ENCODE results near the gene JOSD1. TPM values are rescaled to one million over a fixed set of nuclear protein-coding genes. Genes with fewer than 3 reads are reported as not detected.

The JOSD1 gene
- polyA plus RNA-seq, 3 donors, result 7.1 to 83.5 (median 7.2) TPM

GRCh38 chr22:38734421-38735100, 33.8 kb upstream of the JOSD1 start:
- H3K79me2 ChIP-seq (ENCODE audit: insufficient read depth, low read length), result peaks cover 11% of the 10 kb centered on the region
- no peaks in the 10 kb centered on the region for H3K9me3 ChIP-seq (replicated peaks in 1 of 2; ENCODE audit: control insufficient read depth in 1 of 2, insufficient read depth in 1 of 2, low read length in 2 of 2)
- no peaks in the 10 kb centered on the region for H3K27me3 ChIP-seq (ENCODE audit: control insufficient read depth in 2 of 2, insufficient read depth in 2 of 2, low read length in 2 of 2)
- H3K9me3 Mint-ChIP-seq, result no peaks in the 10 kb centered on the region
- peak overlapping the region; percentile 29 to 45 for H3K27ac ChIP-seq (ENCODE audit: low read depth in 1 of 2, low read length in 2 of 2)
- no peak overlapping the region for H3K4me2 ChIP-seq (replicated peaks; ENCODE audit: extremely low read depth, low read length, poor library complexity, severe bottlenecking)
- peaks cover 77 to 91% of the 10 kb centered on the region in 2 donors for H3K36me3 ChIP-seq (replicated peaks in 1 of 2; ENCODE audit: control insufficient read depth in 1 of 2, insufficient read depth in 2 of 2, low read length in 2 of 2)
- H3K27ac Mint-ChIP-seq, result peak overlapping the region in 6 of 7 donors; percentile 58 to 80 (median 68)
- intact Hi-C loops (cut with micrococcal nuclease), result no loop called here
- H2AFZ ChIP-seq (ENCODE audit: insufficient read depth, low read depth, low read length, poor library complexity, severe bottlenecking), result no peak overlapping the region
- TF ChIP-seq CTCF (IDR thresholded peaks at IDR 0.05), result no peak
- H3K36me3 Mint-ChIP-seq, result peaks cover 72 to 87% of the 10 kb centered on the region in 2 donors
- peaks cover 100% of the 10 kb centered on the region for H4K20me1 ChIP-seq (ENCODE audit: insufficient read depth, low read length)
- peaks cover 0 to 3% (median 0%) of the 10 kb centered on the region in 3 donors for H3K27me3 Mint-ChIP-seq (ENCODE audit: low read depth in 3 of 3)
- H3K4me1 Mint-ChIP-seq, result peaks cover 8% of the 10 kb centered on the region
- DNase-seq, result no peak
- no peak overlapping the region for H3K4me3 ChIP-seq (replicated peaks in 1 of 3; ENCODE audit: low read depth in 2 of 3, low read length in 3 of 3)
- no peak overlapping the region for H3K9ac ChIP-seq (ENCODE audit: insufficient read depth, low read length, poor library complexity, severe bottlenecking)
- no peaks in the 10 kb centered on the region for H3K4me1 ChIP-seq (ENCODE audit: control insufficient read depth in 1 of 2, insufficient read depth in 2 of 2, low read length in 2 of 2)
- WGBS (ENCODE audit: insufficient coverage), result 88% methylated on average over 11 of the region's 13 CpGs
- no peak overlapping the region for H3K4me3 Mint-ChIP-seq

- no peak overlapping the region for H3K4me3 ChIP-seq (replicated peaks in 1 of 3; ENCODE audit: low read depth in 2 of 3, low read length in 3 of 3)
- 66% methylated on average over 7 of the region's 8 CpGs for WGBS (ENCODE audit: insufficient coverage)
- H3K4me1 ChIP-seq (ENCODE audit: control insufficient read depth in 1 of 2, insufficient read depth in 2 of 2, low read length in 2 of 2), result no peaks in the 10 kb centered on the region
- no peaks in the 10 kb centered on the region for H3K27me3 ChIP-seq (ENCODE audit: control insufficient read depth in 2 of 2, insufficient read depth in 2 of 2, low read length in 2 of 2)
- H3K4me2 ChIP-seq (replicated peaks; ENCODE audit: extremely low read depth, low read length, poor library complexity, severe bottlenecking), result no peak overlapping the region
- no peak overlapping the region for H2AFZ ChIP-seq (ENCODE audit: insufficient read depth, low read depth, low read length, poor library complexity, severe bottlenecking)
- Mint-ChIP-seq H3K4me1 (peaks cover 8% of the 10 kb centered on the region), H3K4me3 (no peak overlapping the region), H3K27ac (peak overlapping the region in 6 of 7 donors; percentile 64 to 88 (median 68)), H3K27me3 (ENCODE audit: low read depth in 3 of 3) (peaks cover 0 to 3% (median 0%) of the 10 kb centered on the region in 3 donors), H3K9me3 (no peaks in the 10 kb centered on the region), H3K36me3 (peaks cover 72 to 87% of the 10 kb centered on the region in 2 donors)
- peak; percentile 62 for TF ChIP-seq CTCF (IDR thresholded peaks at IDR 0.05)
- H3K9ac ChIP-seq (ENCODE audit: insufficient read depth, low read length, poor library complexity, severe bottlenecking), result no peak overlapping the region
- peaks cover 77 to 91% of the 10 kb centered on the region in 2 donors for H3K36me3 ChIP-seq (replicated peaks in 1 of 2; ENCODE audit: control insufficient read depth in 1 of 2, insufficient read depth in 2 of 2, low read length in 2 of 2)
- DNase-seq, result no peak
- H3K9me3 ChIP-seq (replicated peaks in 1 of 2; ENCODE audit: control insufficient read depth in 1 of 2, insufficient read depth in 1 of 2, low read length in 2 of 2), result no peaks in the 10 kb centered on the region
- H3K27ac ChIP-seq (ENCODE audit: low read depth in 1 of 2, low read length in 2 of 2), result peak overlapping the region; percentile 29 to 45
- H4K20me1 ChIP-seq (ENCODE audit: insufficient read depth, low read length), result peaks cover 100% of the 10 kb centered on the region
- peaks cover 5% of the 10 kb centered on the region for H3K79me2 ChIP-seq (ENCODE audit: insufficient read depth, low read length)
- intact Hi-C loops (cut with micrococcal nuclease), result no loop called here
Measured at GRCh38 chr22:38733724-38734381, 33.1 kb upstream of the JOSD1 start.
